Measurements from ENCODE around the gene DLGAP1. TPM values are rescaled to one million over a fixed set of nuclear protein-coding genes. Genes with fewer than 3 reads are reported as not detected.

DLGAP1 gene
- total RNA-seq, 6 experiments from 2014 or later = 0.09 to 0.31 (median 0.18) TPM; not detected in 2

GRCh38 chr18:3879114-3879835, 575.8 kb downstream of the DLGAP1 start:
- intact Hi-C loops (cut with DNase I) = no loop called here
- ATAC-seq = peak in 1 of 4 donors; percentile 38
- H3K9me3 ChIP-seq = no peaks in the 10 kb centered on the region

GRCh38 chr18:3878401-3878800, 576.7 kb downstream of the DLGAP1 start:
- intact Hi-C loops (cut with DNase I) = no loop called here
- ATAC-seq (no peak), DNase-seq (no peak)
- 45% methylated on average over 5 of the region's 7 CpGs for WGBS (ENCODE audit: insufficient coverage, low coverage, low lambda C conversion rate, missing lambda C conversion rate)
- H3K4me1 ChIP-seq = no peaks in the 10 kb centered on the region
- H3K4me3 ChIP-seq = no peak overlapping the region
- H3K27me3 ChIP-seq = no peaks in the 10 kb centered on the region
- H3K27ac ChIP-seq = no peak overlapping the region
- H3K9me3 ChIP-seq = no peaks in the 10 kb centered on the region
- no peak for TF ChIP-seq POLR2A (IDR thresholded peaks at IDR 0.05)
- no peak for TF ChIP-seq CTCF (IDR thresholded peaks at IDR 0.05)
- no peaks in the 10 kb centered on the region for H3K36me3 ChIP-seq

More at GRCh38 chr18:3879114-3879835, 575.8 kb downstream of the DLGAP1 start:
- Histone ChIP-seq H3K27me3 (no peaks in the 10 kb centered on the region), H3K4me1 (no peaks in the 10 kb centered on the region), H3K27ac (no peak overlapping the region), H3K4me3 (no peak overlapping the region), H3K36me3 (no peaks in the 10 kb centered on the region)
- TF ChIP-seq POLR2A (IDR thresholded peaks at IDR 0.05) (no peak), CTCF (IDR thresholded peaks at IDR 0.05) (no peak)
- 96% methylated on average over 22 of the region's 59 CpGs for WGBS (ENCODE audit: insufficient coverage, low coverage, low lambda C conversion rate, missing lambda C conversion rate)
- no peak for DNase-seq

GRCh38 chr18:3877678-3878077, 577.4 kb downstream of the DLGAP1 start:
- ATAC-seq (peak in 3 of 4 donors; percentile 40 to 58 (median 50)), DNase-seq (no peak)
- no peaks in the 10 kb centered on the region for H3K4me1 ChIP-seq
- H3K36me3 ChIP-seq = no peaks in the 10 kb centered on the region
- TF ChIP-seq CTCF (IDR thresholded peaks at IDR 0.05) (no peak), POLR2A (IDR thresholded peaks at IDR 0.05) (no peak)
- 45% methylated on average over 2 of the region's 2 CpGs for WGBS (ENCODE audit: insufficient coverage, low coverage, low lambda C conversion rate, missing lambda C conversion rate)
- H3K27ac ChIP-seq = no peak overlapping the region
- intact Hi-C loops (cut with DNase I) = no loop called here
- no peaks in the 10 kb centered on the region for H3K27me3 ChIP-seq
- H3K4me3 ChIP-seq = no peak overlapping the region
- no peaks in the 10 kb centered on the region for H3K9me3 ChIP-seq

GRCh38 chr18:3875961-3876360, 579.1 kb downstream of the DLGAP1 start:
- DNase-seq (no peak), ATAC-seq (peak in 2 of 4 donors; percentile 23 to 38)
- Histone ChIP-seq H3K27me3 (no peaks in the 10 kb centered on the region), H3K27ac (no peak overlapping the region), H3K36me3 (no peaks in the 10 kb centered on the region), H3K9me3 (no peaks in the 10 kb centered on the region), H3K4me1 (no peaks in the 10 kb centered on the region), H3K4me3 (no peak overlapping the region)
- intact Hi-C loops (cut with DNase I) = no loop called here
- TF ChIP-seq CTCF (IDR thresholded peaks at IDR 0.05) = no peak
- no peak for TF ChIP-seq POLR2A (IDR thresholded peaks at IDR 0.05)
- WGBS (ENCODE audit: insufficient coverage, low coverage, low lambda C conversion rate, missing lambda C conversion rate) = 37% methylated on average over 2 of the region's 2 CpGs

All from right lobe of liver (tissue), 6 donors.